GM23338 (cell line): Measurements from ENCODE around the gene IL7R. TPM values are rescaled to one million over a fixed set of nuclear protein-coding genes. Genes with fewer than 3 reads are reported as not detected.

Source experiments
- ATAC-seq: fragments of 200-7000 bp; cut with Tn5 transposase; 3 replicates; pipeline ENCODE4 v1.9.1; 2020
- DNase-seq: peaks from one replicate; pipeline ENCODE4 v3.0.0-alpha.2; 2015; ENCODE audit warnings: low spot score
- H2AFZ ChIP-seq: fragments of 200-600 bp; sonication (generic); 2 replicates; pipeline ENCODE4 v1.8.0; 2016; ENCODE audit warnings: antibody characterized with exemption, mild to moderate bottlenecking, moderate library complexity
- H3F3A ChIP-seq: fragments of 200-600 bp; sonication (generic); replicated peaks from 2 replicates; pipeline ENCODE4 v1.8.0; 2017; ENCODE audit warnings: antibody characterized with exemption, mixed run types, low read depth
- H3K27ac ChIP-seq: fragments of 200-600 bp; sonication (generic); 2 replicates; pipeline ENCODE4 v1.6.1; 2016; ENCODE audit warnings: low read depth
- H3K27me3 ChIP-seq: fragments of 200-600 bp; sonication (generic); 2 replicates; pipeline ENCODE4 v1.8.0; 2016; ENCODE audit warnings: mild to moderate bottlenecking, mixed run types, moderate library complexity; ENCODE audit not compliant: insufficient read depth
- H3K36me3 ChIP-seq: fragments of 200-600 bp; sonication (generic); 2 replicates; pipeline ENCODE4 v1.8.0; 2016; ENCODE audit warnings: mild to moderate bottlenecking; ENCODE audit not compliant: insufficient read depth
- H3K4me1 ChIP-seq: fragments of 200-600 bp; sonication (generic); 2 replicates; pipeline ENCODE4 v1.8.0; 2016; ENCODE audit warnings: mild to moderate bottlenecking, moderate library complexity; ENCODE audit not compliant: insufficient read depth
- H3K4me2 ChIP-seq: fragments of 200-600 bp; sonication (generic); 2 replicates; pipeline ENCODE4 v1.7.1; 2017; ENCODE audit warnings: mixed run types
- H3K4me3 ChIP-seq: fragments of 200-600 bp; sonication (generic); 2 replicates; pipeline ENCODE4 v1.6.1; 2016; ENCODE audit warnings: mixed run types
- H3K79me2 ChIP-seq: fragments of 200-600 bp; sonication (generic); replicated peaks from 2 replicates; pipeline ENCODE4 v1.8.0; 2017; ENCODE audit warnings: mild to moderate bottlenecking; ENCODE audit not compliant: insufficient read depth
- H3K9me2 ChIP-seq: fragments of 200-600 bp; sonication (generic); 2 replicates; pipeline ENCODE4 v1.8.0; 2017; ENCODE audit not compliant: insufficient read depth
- H4K20me1 ChIP-seq: fragments of 200-600 bp; sonication (generic); replicated peaks from 2 replicates; pipeline ENCODE4 v1.8.0; 2017; ENCODE audit warnings: mild to moderate bottlenecking; ENCODE audit not compliant: insufficient read depth
- H3K27ac Mint-ChIP-seq: 2 replicates; pipeline ENCODE4 v1.8.0; 2020; ENCODE audit warnings: inconsistent platforms, mild to moderate bottlenecking, moderate library complexity, mixed read lengths
- H3K27me3 Mint-ChIP-seq: 3 replicates; pipeline ENCODE4 v1.8.0; 2022; ENCODE audit warnings: low read depth, mild to moderate bottlenecking, moderate library complexity, mixed read lengths, inconsistent platforms; ENCODE audit not compliant: insufficient read depth, poor library complexity
- H3K36me3 Mint-ChIP-seq: 3 replicates; pipeline ENCODE4 v1.8.0; 2021; ENCODE audit warnings: low read depth, mild to moderate bottlenecking, inconsistent platforms, moderate library complexity, mixed read lengths
- H3K4me1 Mint-ChIP-seq: 3 replicates; pipeline ENCODE4 v1.8.0; 2020; ENCODE audit warnings: mild to moderate bottlenecking, inconsistent platforms, mixed read lengths
- H3K4me3 Mint-ChIP-seq: 3 replicates; pipeline ENCODE4 v1.8.0; 2021; ENCODE audit warnings: moderate library complexity, mild to moderate bottlenecking, inconsistent platforms, mixed read lengths
- H3K9me3 Mint-ChIP-seq: 3 replicates; pipeline ENCODE4 v1.8.0; 2020; ENCODE audit warnings: moderate library complexity, mild to moderate bottlenecking, inconsistent platforms, mixed read lengths
- CREB1 ChIP-seq: fragments of 250-450 bp; sonication (Bioruptor Pico); IDR thresholded peaks from 2 replicates; pipeline ENCODE4 v1.5.0; 2020; ENCODE audit warnings: low read depth, mild to moderate bottlenecking, moderate library complexity
- CTCF ChIP-seq, 2 experiments: fragments of 200-600 bp in 1 of 2; sonication (generic) in 1 of 2; conservative IDR thresholded peaks; 2 replicates each; pipeline versions ENCODE4 v1.5.1 to v1.6.1; 2016 to 2017; ENCODE audit warnings: antibody characterized with exemption in 2 of 2, low read depth in 2 of 2, mild to moderate bottlenecking in 2 of 2, moderate library complexity in 1 of 2
- ETS1 ChIP-seq: IDR thresholded peaks from 2 replicates; pipeline ENCODE4 v1.6.1; 2016; ENCODE audit warnings: antibody characterized with exemption
- EZH2 ChIP-seq: fragments of 200-600 bp; sonication (generic); IDR thresholded peaks from one replicate; pipeline ENCODE4 v1.8.0; 2017; ENCODE audit warnings: antibody characterized with exemption, mild to moderate bottlenecking, low read depth; ENCODE audit not compliant: unreplicated experiment
- EZH2phosphoT487 ChIP-seq: fragments of 200-600 bp; sonication (generic); IDR thresholded peaks from one replicate; pipeline ENCODE4 v1.8.1; 2018; ENCODE audit warnings: antibody characterized with exemption; ENCODE audit not compliant: unreplicated experiment
- JUNB ChIP-seq: IDR thresholded peaks from one replicate; pipeline ENCODE4 v1.6.1; 2016; ENCODE audit warnings: antibody characterized with exemption; ENCODE audit not compliant: unreplicated experiment
- NANOG ChIP-seq: IDR thresholded peaks from 2 replicates; pipeline ENCODE4 v1.6.1; 2016; ENCODE audit warnings: antibody characterized with exemption, borderline replicate concordance
- POLR2AphosphoS5 ChIP-seq: IDR thresholded peaks from 2 replicates; pipeline ENCODE4 v1.6.1; 2016; ENCODE audit warnings: antibody characterized with exemption, low read depth
- REST ChIP-seq: IDR thresholded peaks from one replicate; pipeline ENCODE4 v1.6.1; 2018; ENCODE audit warnings: antibody characterized with exemption; ENCODE audit not compliant: unreplicated experiment
- STAT1 ChIP-seq: IDR thresholded peaks from one replicate; pipeline ENCODE4 v1.6.1; 2016; ENCODE audit warnings: antibody characterized with exemption; ENCODE audit not compliant: unreplicated experiment
- ZNF114 ChIP-seq: fragments of 250-450 bp; sonication (Bioruptor Pico); IDR thresholded peaks from 2 replicates; pipeline ENCODE4 v1.5.0; 2020; ENCODE audit warnings: mild to moderate bottlenecking, moderate library complexity
- ZNF331 ChIP-seq: fragments of 250-450 bp; sonication (Bioruptor Pico); IDR thresholded peaks from 2 replicates; pipeline ENCODE4 v1.5.0; 2020; ENCODE audit warnings: low read depth, mild to moderate bottlenecking, moderate library complexity
- ZNF462 ChIP-seq: fragments of 250-450 bp; sonication (Bioruptor Pico); IDR thresholded peaks from 2 replicates; pipeline ENCODE4 v1.5.0; 2020; ENCODE audit warnings: mild to moderate bottlenecking, moderate library complexity
- polyA plus RNA-seq: library from polyadenylated mRNA; unstranded; fragments of >200 nt; fragmentation: Nextera tagmentation; extraction: Ambion mirVana; gene quantifications from 2 replicates; pipeline ENCODE4 v1.2.1, GENCODE V29; 2016
- total RNA-seq: library from RNA; depleted of rRNA; stranded (reverse); fragments of >200 nt; shearing (Covaris generic); gene quantifications from 2 replicates; pipeline ENCODE4 v1.2.3, GENCODE V29; 2014

IL7R gene
- total and polyA plus RNA-seq, 2 experiments from 2014 or later = not detected

GRCh38 chr5:35838370-35839042 lies 18.2 kb upstream of the IL7R start:
- Histone ChIP-seq H2AFZ (no peak overlapping the region), H3K9me2 (no peaks in the 10 kb centered on the region; the same call in 1 of the 2 replicates), H4K20me1 (no peaks in the 10 kb centered on the region), H3K4me2 (no peak overlapping the region), H3F3A (no peaks in the 10 kb centered on the region), H3K79me2 (no peaks in the 10 kb centered on the region), H3K27me3 (no peaks in the 10 kb centered on the region), H3K4me3 (no peak overlapping the region), H3K4me1 (no peaks in the 10 kb centered on the region), H3K36me3 (no peaks in the 10 kb centered on the region), H3K27ac (no peak overlapping the region)
- Mint-ChIP-seq H3K36me3 (peaks cover 3% of the 10 kb centered on the region; the same call in 1 of the 3 replicates), H3K27me3 (peaks cover 1% of the 10 kb centered on the region), H3K9me3 (peaks cover 19% of the 10 kb centered on the region), H3K4me3 (no peak overlapping the region), H3K4me1 (no peaks in the 10 kb centered on the region), H3K27ac (no peak overlapping the region)
- DNase-seq (no peak), ATAC-seq (no peak)
- no peak for TF ChIP-seq ETS1
- TF ChIP-seq ZNF462 (CRISPR knock-in tag) = no peak
- TF ChIP-seq ZNF114 (CRISPR knock-in tag) = no peak
- no peak for TF ChIP-seq ZNF331
- TF ChIP-seq NANOG = no peak
- TF ChIP-seq EZH2phosphoT487 = no peak
- TF ChIP-seq CTCF (conservative IDR thresholded peaks at IDR 0.05; ENCODE audit: low read depth in 2 of 2) = no peak
- no peak for TF ChIP-seq EZH2
- no peak for TF ChIP-seq JUNB
- no peak for TF ChIP-seq POLR2AphosphoS5
- TF ChIP-seq CREB1 (CRISPR knock-in tag) = no peak
- TF ChIP-seq REST = no peak
- TF ChIP-seq STAT1 = no peak
